Loucy (cell line): Measurements from ENCODE around the gene C1QTNF1.

Experiments
- CTCF ChIP-seq: fragments of 200-600 bp; sonication (generic); conservative IDR thresholded peaks from 2 replicates; pipeline ENCODE4 v1.5.1; 2014; ENCODE audit warnings: mild to moderate bottlenecking, antibody characterized with exemption, low read length
- EZH2phosphoT487 ChIP-seq: fragments of 200-600 bp; IDR thresholded peaks from 2 replicates; pipeline ENCODE4 v1.6.1; 2018; ENCODE audit warnings: antibody characterized with exemption, mild to moderate bottlenecking, moderate library complexity, borderline replicate concordance

GRCh38 chr17:79024901-79025737 is 1.1 kb downstream of the C1QTNF1 start:
- TF ChIP-seq CTCF (no peak), EZH2phosphoT487 (no peak)
